Activated naive CD4-positive, alpha-beta T cell treated with anti-CD3 and anti-CD28 coated beads for 36 hours (primary cell): ENCODE results near the gene RBM17. TPM values are rescaled to one million over a fixed set of nuclear protein-coding genes. Genes with fewer than 3 reads are reported as not detected.
"Not testable (repeated sequence)": the region's sequence is repeated elsewhere in the genome, so short reads cannot be mapped to it uniquely, and the experiment has no call there.

Experiments used
- CTCF ChIA-PET: fragments of 350-600 bp; sonication (Branson Sonifier 250); formaldehyde crosslinking; loops from one replicate; lab custom pipeline; 2021; ENCODE audit warnings: antibody characterized with exemption; lab: Charles Lee
- DNase-seq: peaks from one replicate; pipeline ENCODE4 v3.0.0-alpha.2; 2020
- H3K27ac Mint-ChIP-seq: one replicate; pipeline ENCODE4 v1.8.0; 2021; ENCODE audit warnings: mild to moderate bottlenecking, mixed read lengths
- H3K27me3 Mint-ChIP-seq: one replicate; pipeline ENCODE4 v1.8.0; 2021; ENCODE audit warnings: low read depth, mixed read lengths
- H3K36me3 Mint-ChIP-seq: one replicate; pipeline ENCODE4 v1.8.0; 2021; ENCODE audit warnings: low read depth, mixed read lengths
- H3K4me1 Mint-ChIP-seq: one replicate; pipeline ENCODE4 v1.8.0; 2021; ENCODE audit warnings: low read depth, mixed read lengths
- H3K4me3 Mint-ChIP-seq: one replicate; pipeline ENCODE4 v1.8.0; 2021; ENCODE audit warnings: mild to moderate bottlenecking, moderate library complexity, mixed read lengths
- H3K9me3 Mint-ChIP-seq: one replicate; pipeline ENCODE4 v1.8.0; 2021; ENCODE audit warnings: mixed read lengths
- intact Hi-C: fragments of 100-400 bp; cut with micrococcal nuclease; formaldehyde crosslinking; loops from one replicate; pipeline ENCODE4 v1.15.1; 2023
- total RNA-seq, 2 experiments: library from RNA; stranded (reverse); gene quantifications; one replicate each; pipeline ENCODE4 v1.2.3, GENCODE V29; 2021

Gene RBM17
- total RNA-seq, 2 experiments from 2014 or later = 157 to 162 TPM

GRCh38 chr10:6153845-6154244, 65.0 kb downstream of the RBM17 start:
- no peak overlapping the region for H3K27ac Mint-ChIP-seq
- no peaks in the 10 kb centered on the region for H3K27me3 Mint-ChIP-seq
- no peak overlapping the region for H3K4me3 Mint-ChIP-seq
- CTCF ChIA-PET = interaction anchor here (0.8 to 3.5 kb wide), 3 partner anchors 8 to 264 kb away, joined by 3 to 11 read pairs (median 3); partner anchors contain the start of gene FBH1
- DNase-seq = no peak
- H3K36me3 Mint-ChIP-seq = peaks cover 6% of the 10 kb centered on the region
- intact Hi-C loops = no loop called here
- H3K4me1 Mint-ChIP-seq = peaks cover 38% of the 10 kb centered on the region
- no peaks in the 10 kb centered on the region for H3K9me3 Mint-ChIP-seq

- Mint-ChIP-seq H3K4me1 (peaks cover 33% of the 10 kb centered on the region), H3K27me3 (no peaks in the 10 kb centered on the region), H3K9me3 (no peaks in the 10 kb centered on the region), H3K36me3 (peaks cover 6% of the 10 kb centered on the region), H3K4me3 (no peak overlapping the region), H3K27ac (peak overlapping the region; percentile 12)
- CTCF ChIA-PET = interaction anchor here (0.7 kb wide), 1 partner anchor 9 kb away, joined by 3 read pairs; no protein-coding TSS in a partner anchor
- intact Hi-C loops = no loop called here
- DNase-seq = no peak
Measured at GRCh38 chr10:6154566-6154965, 65.7 kb downstream of the RBM17 start.

GRCh38 chr10:6158276-6158675, 69.4 kb downstream of the RBM17 start:
- Mint-ChIP-seq H3K4me1 (peaks cover 30% of the 10 kb centered on the region), H3K27ac (no peak overlapping the region), H3K9me3 (no peaks in the 10 kb centered on the region), H3K36me3 (peaks cover under 1% of the 10 kb centered on the region), H3K4me3 (no peak overlapping the region), H3K27me3 (no peaks in the 10 kb centered on the region)
- no peak for DNase-seq
- intact Hi-C loops = no loop called here
- CTCF ChIA-PET = interaction anchor here (1.9 kb wide), 1 partner anchor 22 kb away, joined by 7 read pairs; no protein-coding TSS in a partner anchor

- intact Hi-C loops = loop anchor here (2.0 to 5.0 kb wide), 2 partner anchors 41 to 185 kb away; partner anchors contain the start of genes IL15RA and PFKFB3
- Mint-ChIP-seq H3K4me3 (no peak overlapping the region), H3K4me1 (peaks cover 54% of the 10 kb centered on the region)
Measured at GRCh38 chr10:6161921-6162320, 73.1 kb downstream of the RBM17 start.

GRCh38 chr10:6162589-6163356, 73.9 kb downstream of the RBM17 start:
- Mint-ChIP-seq H3K27ac (peak overlapping the region; percentile 50), H3K4me3 (peak overlapping the region; percentile 54), H3K9me3 (no peaks in the 10 kb centered on the region), H3K27me3 (no peaks in the 10 kb centered on the region), H3K36me3 (peaks cover 26% of the 10 kb centered on the region), H3K4me1 (peaks cover 57% of the 10 kb centered on the region)
- intact Hi-C loops = loop anchor here (1.0 to 5.0 kb wide), 3 partner anchors 21 to 185 kb away; partner anchors contain the start of genes IL15RA and PFKFB3
- DNase-seq = no peak
- CTCF ChIA-PET = interaction anchor here (1.2 to 2.6 kb wide), 5 partner anchors 11 to 239 kb away, joined by 4 to 11 read pairs (median 7); partner anchors contain the start of gene PFKFB3

More at GRCh38 chr10:6161921-6162320, 73.1 kb downstream of the RBM17 start:
- no peak for DNase-seq
- CTCF ChIA-PET = interaction anchor here (0.7 to 2.6 kb wide), 5 partner anchors 10 to 240 kb away, joined by 3 to 11 read pairs (median 7); partner anchors contain the start of gene PFKFB3
- no peaks in the 10 kb centered on the region for H3K9me3 Mint-ChIP-seq
- H3K36me3 Mint-ChIP-seq = peaks cover 20% of the 10 kb centered on the region
- no peaks in the 10 kb centered on the region for H3K27me3 Mint-ChIP-seq
- no peak overlapping the region for H3K27ac Mint-ChIP-seq

GRCh38 chr10:6163364-6164270, 74.8 kb downstream of the RBM17 start:
- Mint-ChIP-seq H3K4me1 (peaks cover 57% of the 10 kb centered on the region), H3K27ac (peak overlapping the region; percentile 94), H3K36me3 (peaks cover 27% of the 10 kb centered on the region), H3K27me3 (no peaks in the 10 kb centered on the region), H3K4me3 (peak overlapping the region; percentile 98), H3K9me3 (no peaks in the 10 kb centered on the region)
- CTCF ChIA-PET = interaction anchor here (0.6 to 2.6 kb wide), 7 partner anchors 9 to 243 kb away, joined by 3 to 9 read pairs (median 4); partner anchors contain the start of gene PFKFB3
- intact Hi-C loops = loop anchor here (1.0 to 5.0 kb wide), 3 partner anchors 22 to 186 kb away; partner anchors contain the start of genes IL15RA and PFKFB3
- peak; percentile 92 for DNase-seq

- Mint-ChIP-seq H3K36me3 (peaks cover 27% of the 10 kb centered on the region), H3K9me3 (no peaks in the 10 kb centered on the region), H3K27ac (peak overlapping the region; percentile 94), H3K27me3 (no peaks in the 10 kb centered on the region), H3K4me3 (peak overlapping the region; percentile 98), H3K4me1 (peaks cover 65% of the 10 kb centered on the region)
- intact Hi-C loops = loop anchor here (5.0 kb wide), 1 partner anchor 187 kb away; the partner anchor contains the start of gene IL15RA
- CTCF ChIA-PET = interaction anchor here (0.9 to 1.2 kb wide), 2 partner anchors 14 to 57 kb away, joined by 3 to 4 read pairs; no protein-coding TSS in a partner anchor
- DNase-seq = no peak
Measured at GRCh38 chr10:6164271-6165095, 75.6 kb downstream of the RBM17 start.

GRCh38 chr10:6165221-6165725, 76.4 kb downstream of the RBM17 start:
- peak overlapping the region; percentile 98 for H3K4me3 Mint-ChIP-seq
- H3K9me3 Mint-ChIP-seq = no peaks in the 10 kb centered on the region
- H3K27me3 Mint-ChIP-seq = no peaks in the 10 kb centered on the region
- no peak for DNase-seq
- peaks cover 73% of the 10 kb centered on the region for H3K4me1 Mint-ChIP-seq
- CTCF ChIA-PET = interaction anchor here (0.6 to 0.8 kb wide), 2 partner anchors 18 to 75 kb away, joined by 3 read pairs; no protein-coding TSS in a partner anchor
- peaks cover 27% of the 10 kb centered on the region for H3K36me3 Mint-ChIP-seq
- intact Hi-C loops = no loop called here
- peak overlapping the region; percentile 94 for H3K27ac Mint-ChIP-seq

- Mint-ChIP-seq H3K4me3 (peak overlapping the region; percentile 98), H3K27ac (peak overlapping the region; percentile 94), H3K36me3 (peaks cover 31% of the 10 kb centered on the region), H3K4me1 (peaks cover 77% of the 10 kb centered on the region)
- intact Hi-C loops, DNase-seq, H3K9me3 Mint-ChIP-seq, H3K27me3 Mint-ChIP-seq: not testable (repeated sequence)
- CTCF ChIA-PET = interaction anchor here (0.6 to 1.2 kb wide), 3 partner anchors 17 to 76 kb away, joined by 3 read pairs; no protein-coding TSS in a partner anchor
Measured at GRCh38 chr10:6165933-6166332, 77.1 kb downstream of the RBM17 start.
